B cell (primary cell): Measurements from ENCODE around the gene WDR35. TPM values are rescaled to one million over a fixed set of nuclear protein-coding genes. Genes with fewer than 3 reads are reported as not detected.

Source experiments
- ATAC-seq: fragments of 200-7000 bp; cut with Tn5 transposase; one replicate; pipeline ENCODE4 v1.10.0; 2021; ENCODE audit warnings: low read depth, mild to moderate bottlenecking, moderate number of reproducible peaks, moderate library complexity
- CTCF ChIA-PET: fragments of 350-600 bp; sonication (Branson Sonifier 250); formaldehyde crosslinking; loops from one replicate; lab custom pipeline; 2021; ENCODE audit warnings: antibody characterized with exemption, inconsistent platforms; lab: Charles Lee
- POLR2A ChIA-PET: fragments of 350-600 bp; sonication (Branson Sonifier 250); formaldehyde crosslinking; loops from one replicate; lab custom pipeline; 2021; ENCODE audit warnings: antibody characterized with exemption; lab: Charles Lee
- DNase-seq: peaks from one replicate; pipeline ENCODE4 v3.0.0; 2013
- H2AFZ ChIP-seq: 2 replicates; pipeline ENCODE4 v1.6.1; 2012; ENCODE audit warnings: mild to moderate bottlenecking, low read depth, low read length; ENCODE audit not compliant: insufficient read depth, poor library complexity, severe bottlenecking
- H3K27ac ChIP-seq, 2 donors: 1 replicate in 1 of 2; 2 replicates in 1 of 2; pipeline ENCODE4 v1.5.1; 2012 to 2013; ENCODE audit warnings: low read length in 2 of 2, mild to moderate bottlenecking in 2 of 2, moderate library complexity in 1 of 2
- H3K27me3 ChIP-seq, 4 experiments: fragments of 200-600 bp in 1 of 4; sonication (generic) in 1 of 4; replicated peaks in 1 of 4; 1 replicate in 2 of 4; 2 replicates in 2 of 4; pipeline versions ENCODE4 v1.6.1 to v1.7.0; 2013 to 2016; ENCODE audit warnings: low read length in 3 of 4, mild to moderate bottlenecking in 2 of 4, mixed read lengths in 1 of 4, moderate library complexity in 1 of 4; ENCODE audit not compliant: insufficient read depth in 4 of 4, control insufficient read depth in 3 of 4; ENCODE audit errors: control extremely low read depth in 1 of 4
- H3K36me3 ChIP-seq, 2 experiments: replicated peaks in 1 of 2; 1 replicate in 1 of 2; 2 replicates in 1 of 2; pipeline versions ENCODE4 v1.6.1 to v1.7.1; 2013; ENCODE audit warnings: low read length in 1 of 2; ENCODE audit not compliant: insufficient read depth in 2 of 2, control insufficient read depth in 1 of 2; ENCODE audit errors: control extremely low read depth in 1 of 2, extremely low read depth in 1 of 2
- H3K4me1 ChIP-seq, 2 donors: fragments of 200-600 bp in 1 of 2; sonication (generic) in 1 of 2; 1 replicate in 1 of 2; 2 replicates in 1 of 2; pipeline versions ENCODE4 v1.5.1 to v1.6.1; 2013 to 2017; ENCODE audit warnings: low read length in 2 of 2; ENCODE audit not compliant: control insufficient read depth in 2 of 2, insufficient read depth in 2 of 2
- H3K4me2 ChIP-seq: replicated peaks from 2 replicates; pipeline ENCODE3; 2012; ENCODE audit warnings: mild to moderate bottlenecking, low read depth, low read length; ENCODE audit not compliant: poor library complexity, severe bottlenecking
- H3K4me3 ChIP-seq, 5 experiments: fragments of 200-600 bp in 1 of 5; sonication (generic) in 1 of 5; 1 replicate in 3 of 5; 2 replicates in 2 of 5; pipeline versions ENCODE4 v1.5.1 to v1.7.0; 2011 to 2016; ENCODE audit warnings: low read length in 4 of 5, mild to moderate bottlenecking in 4 of 5, low read depth in 2 of 5, control low read depth in 1 of 5, moderate library complexity in 1 of 5; ENCODE audit not compliant: insufficient read depth in 1 of 5; ENCODE audit errors: control extremely low read depth in 1 of 5, extremely low read depth in 1 of 5
- H3K79me2 ChIP-seq: fragments of 200-600 bp; sonication (generic); one replicate; pipeline ENCODE4 v1.6.0; 2016; ENCODE audit warnings: low read length; ENCODE audit not compliant: control insufficient read depth, insufficient read depth
- H3K9ac ChIP-seq: fragments of 200-600 bp; sonication (generic); 2 replicates; pipeline ENCODE4 v1.6.1; 2017; ENCODE audit warnings: mild to moderate bottlenecking, low read length, moderate library complexity
- H3K9me3 ChIP-seq, 3 donors: one replicate each; pipeline versions ENCODE4 v1.6.1 to v1.7.1; 2013; ENCODE audit warnings: low read length in 2 of 3; ENCODE audit not compliant: control insufficient read depth in 2 of 3, insufficient read depth in 1 of 3; ENCODE audit errors: control extremely low read depth in 1 of 3
- H4K20me1 ChIP-seq: 2 replicates; pipeline ENCODE4 v1.6.0; 2012; ENCODE audit warnings: mild to moderate bottlenecking, low read length; ENCODE audit not compliant: insufficient read depth, control insufficient read depth, poor library complexity, severe bottlenecking
- H3K27ac Mint-ChIP-seq: one replicate; pipeline ENCODE4 v1.8.0; 2021; ENCODE audit warnings: mixed read lengths
- H3K27me3 Mint-ChIP-seq: one replicate; pipeline ENCODE4 v1.8.0; 2021; ENCODE audit warnings: mixed read lengths
- H3K4me1 Mint-ChIP-seq: one replicate; pipeline ENCODE4 v1.8.0; 2021; ENCODE audit warnings: mixed read lengths
- H3K4me3 Mint-ChIP-seq: one replicate; pipeline ENCODE4 v1.8.0; 2021; ENCODE audit warnings: mixed read lengths
- H3K9me3 Mint-ChIP-seq: one replicate; pipeline ENCODE4 v1.8.0; 2022; ENCODE audit warnings: mixed read lengths; ENCODE audit not compliant: insufficient read depth
- CTCF ChIP-seq: fragments of 200-600 bp; IDR thresholded peaks from one replicate; pipeline ENCODE4 v1.8.0; 2022; ENCODE audit warnings: antibody characterized with exemption, mild to moderate bottlenecking
- EZH2 ChIP-seq: IDR thresholded peaks from 2 replicates; pipeline ENCODE4 v1.6.1; 2012; ENCODE audit warnings: borderline replicate concordance, low read depth, mild to moderate bottlenecking, moderate library complexity, low read length; ENCODE audit not compliant: insufficient read depth, poor library complexity, severe bottlenecking
- WGBS: methylation state at CpG from one replicate; pipeline ENCODE4 v1.1.5; 2013; ENCODE audit warnings: missing lambda C conversion rate; ENCODE audit not compliant: insufficient coverage; 5-methylcytosine and 5-hydroxymethylcytosine counted together
- intact Hi-C: fragments of 100-400 bp; cut with micrococcal nuclease; formaldehyde crosslinking; loops from one replicate; pipeline ENCODE4 v1.10.0; 2022
- polyA plus RNA-seq: library from polyadenylated mRNA; depleted of rRNA; stranded (reverse); fragments of >200 nt; gene quantifications from 2 replicates; pipeline ENCODE4 v1.2.3, GENCODE V29; 2012
- total RNA-seq, 2 donors: library from RNA; stranded (reverse); fragments of 120-200 nt in 1 of 2; gene quantifications; 1 replicate in 1 of 2; 2 replicates in 1 of 2; pipeline versions ENCODE4 v1.2.3 to v1.2.4, GENCODE V29; 2013 to 2022

WDR35 gene
- total and polyA plus RNA-seq, 2 donors (not counting 1 experiment from before 2014, with no cell fraction given), result 2.4 to 9.4 TPM

GRCh38 chr2:19863303-19864041 is 126.4 kb downstream of the WDR35 start:
- H3K9ac ChIP-seq, result no peak overlapping the region
- no peak overlapping the region for H3K27ac ChIP-seq
- ATAC-seq (peak; percentile 87), DNase-seq (peak; percentile 77)
- peaks cover 10% of the 10 kb centered on the region for H3K4me1 Mint-ChIP-seq
- ChIA-PET POLR2A (interaction anchor here (0.6 kb wide), 1 partner anchor 1342 kb away, joined by 7 read pairs; no protein-coding TSS in a partner anchor), CTCF (interaction anchor here (1.0 to 5.5 kb wide), 10 partner anchors 10 to 1477 kb away, joined by 3 to 103 read pairs (median 5); no protein-coding TSS in a partner anchor)
- H3K4me3 Mint-ChIP-seq, result no peak overlapping the region
- no peak overlapping the region for H2AFZ ChIP-seq
- no peaks in the 10 kb centered on the region for H3K36me3 ChIP-seq
- 26% methylated on average over 31 of the region's 33 CpGs for WGBS
- peaks cover 0 to 4% (median 0%) of the 10 kb centered on the region in 3 donors for H3K9me3 ChIP-seq
- no peaks in the 10 kb centered on the region for H4K20me1 ChIP-seq
- intact Hi-C loops, result loop anchor here (5.0 kb wide), 1 partner anchor 981 kb away; no protein-coding TSS in a partner anchor
- peaks cover 10 to 13% of the 10 kb centered on the region in 2 donors for H3K4me1 ChIP-seq
- H3K9me3 Mint-ChIP-seq, result no peaks in the 10 kb centered on the region
- TF ChIP-seq EZH2 (no peak), CTCF (peak; percentile 99)
- no peak overlapping the region for H3K4me3 ChIP-seq
- H3K4me2 ChIP-seq, result peak overlapping the region; percentile 20
- H3K27me3 Mint-ChIP-seq, result peaks cover 4% of the 10 kb centered on the region
- H3K27ac Mint-ChIP-seq, result no peak overlapping the region
- peaks cover 0 to 8% (median 0%) of the 10 kb centered on the region in 4 experiments for H3K27me3 ChIP-seq
- no peaks in the 10 kb centered on the region for H3K79me2 ChIP-seq

- Histone ChIP-seq H3K4me2 (no peak overlapping the region), H3K79me2 (no peaks in the 10 kb centered on the region), H3K36me3 (no peaks in the 10 kb centered on the region), H3K27ac (no peak overlapping the region), H3K4me3 (no peak overlapping the region), H2AFZ (no peak overlapping the region), H3K4me1 (peaks cover 6% of the 10 kb centered on the region in 2 donors), H3K9me3 (peaks cover 0 to 4% (median 0%) of the 10 kb centered on the region in 3 donors), H3K27me3 (peaks cover 0 to 5% (median 0%) of the 10 kb centered on the region in 4 experiments), H3K9ac (no peak overlapping the region), H4K20me1 (no peaks in the 10 kb centered on the region)
- ATAC-seq (no peak), DNase-seq (no peak)
- Mint-ChIP-seq H3K9me3 (no peaks in the 10 kb centered on the region), H3K4me1 (no peaks in the 10 kb centered on the region), H3K4me3 (no peak overlapping the region), H3K27ac (no peak overlapping the region), H3K27me3 (peaks cover 10% of the 10 kb centered on the region)
- 64% methylated on average over 1 of the region's 1 CpG for WGBS
- ChIA-PET CTCF (interaction anchor here (1.0 to 5.5 kb wide), 3 partner anchors 13 to 1342 kb away, joined by 3 to 103 read pairs (median 30); no protein-coding TSS in a partner anchor), POLR2A (no interaction called here)
- no peak for TF ChIP-seq CTCF
- TF ChIP-seq EZH2, result no peak
- intact Hi-C loops, result loop anchor here (5.0 kb wide), 1 partner anchor 980 kb away; no protein-coding TSS in a partner anchor
These were observed 128.1 kb downstream of the WDR35 start for GRCh38 chr2:19861813-19862212.
